Hindlimb muscle (tissue), 1 donor: Measurements from ENCODE around the gene PRMT9. TPM values are rescaled to one million over a fixed set of nuclear protein-coding genes. Genes with fewer than 3 reads are reported as not detected.
A peak's percentile ranks its signal among the peaks of the same experiment; 100 is the strongest.

Experiments used
- DNase-seq: peaks from one replicate; pipeline ENCODE4 v3.0.0-alpha.2; 2013
- polyA plus RNA-seq: library from polyadenylated mRNA; unstranded; fragments of 120-200 nt; gene quantifications from one replicate; pipeline ENCODE4 v1.2.1, GENCODE V29; 2013; ENCODE audit not compliant: insufficient read length

Gene PRMT9
- polyA plus RNA-seq, 1 donor, result 11.0 TPM

- DNase-seq, result no peak
These were observed 65.9 kb downstream of the PRMT9 start for GRCh38 chr4:147617841-147618691.

- DNase-seq, result peak; percentile 94
These were observed 66.7 kb downstream of the PRMT9 start, which contains the start of gene TMEM184C for GRCh38 chr4:147617173-147617840. TMEM184C (plus strand) TSS chr4:147617397; CDS start chr4:147617957, 560 bp downstream.

- DNase-seq, result no peak
These were observed 67.2 kb downstream of the PRMT9 start for GRCh38 chr4:147616849-147617172.

GRCh38 chr4:147610686-147611085 lies 73.3 kb downstream of the PRMT9 start:
- DNase-seq, result no peak

GRCh38 chr4:147607471-147607870 lies 76.5 kb downstream of the PRMT9 start:
- no peak for DNase-seq

GRCh38 chr4:147605499-147605898 lies 78.5 kb downstream of the PRMT9 start:
- DNase-seq, result no peak

GRCh38 chr4:147599769-147600168 lies 84.2 kb downstream of the PRMT9 start:
- DNase-seq, result no peak

GRCh38 chr4:147599206-147599605 lies 84.8 kb downstream of the PRMT9 start:
- DNase-seq, result no peak

- no peak for DNase-seq
These were observed 86.4 kb downstream of the PRMT9 start for GRCh38 chr4:147597561-147597960.

- DNase-seq, result no peak
These were observed 87.0 kb downstream of the PRMT9 start for GRCh38 chr4:147596981-147597380.

- no peak for DNase-seq
These were observed 87.6 kb downstream of the PRMT9 start for GRCh38 chr4:147596377-147596776.

GRCh38 chr4:147594578-147594977 lies 89.4 kb downstream of the PRMT9 start:
- DNase-seq, result no peak

GRCh38 chr4:147594107-147594506 lies 89.9 kb downstream of the PRMT9 start:
- DNase-seq, result no peak

- DNase-seq, result no peak
These were observed 92.9 kb downstream of the PRMT9 start for GRCh38 chr4:147591106-147591505.

GRCh38 chr4:147590249-147590920 lies 93.6 kb downstream of the PRMT9 start:
- peak; percentile 80 for DNase-seq

- no peak for DNase-seq
These were observed 94.4 kb downstream of the PRMT9 start for GRCh38 chr4:147589586-147589985.

Other genes with a start within 250 kb of the PRMT9 start
- 20.0 TPM for gene EDNRA, start 203.1 kb downstream of the PRMT9 start, polyA plus RNA-seq
- 19.4 TPM for gene TMEM184C, start 66.8 kb downstream of the PRMT9 start, polyA plus RNA-seq
- 39.4 TPM for gene ARHGAP10, start 47.9 kb upstream of the PRMT9 start, polyA plus RNA-seq